SK-N-MC (cell line): ENCODE results near the gene SYNC.
"Not testable (repeated sequence)": the region's sequence is repeated elsewhere in the genome, so short reads cannot be mapped to it uniquely, and the experiment has no call there.

Experiments used
- DNase-seq: peaks from one replicate; pipeline ENCODE4 v3.0.0-alpha.2; 2011; ENCODE audit warnings: low read depth, low spot score
- H3K27ac ChIP-seq: fragments of 200-600 bp; sonication (generic); 2 replicates; pipeline ENCODE4 v1.5.1; 2016; ENCODE audit warnings: mixed run types
- H3K36me3 ChIP-seq: fragments of 200-600 bp; sonication (generic); 2 replicates; pipeline ENCODE4 v1.6.1; 2017; ENCODE audit warnings: antibody characterized with exemption, low read length, mixed read lengths; ENCODE audit not compliant: insufficient read depth
- H3K4me3 ChIP-seq: fragments of 200-600 bp; sonication (generic); 2 replicates; pipeline ENCODE4 v1.5.1; 2016
- H3K9ac ChIP-seq: fragments of 200-600 bp; sonication (generic); 2 replicates; pipeline ENCODE4 v1.8.0; 2017; ENCODE audit warnings: mixed run types, mixed read lengths; ENCODE audit not compliant: insufficient read length
- H3K9me3 ChIP-seq: fragments of 200-600 bp; sonication (generic); 2 replicates; pipeline ENCODE4 v1.6.1; 2017; ENCODE audit warnings: low read depth, mild to moderate bottlenecking, antibody characterized with exemption, low read length, moderate library complexity, mixed read lengths
- EZH2 ChIP-seq: fragments of 200-600 bp; sonication (generic); IDR thresholded peaks from one replicate; pipeline ENCODE4 v1.6.1; 2017; ENCODE audit warnings: antibody characterized with exemption
- FOXP2 ChIP-seq: optimal IDR thresholded peaks from 2 replicates; pipeline ENCODE3; 2011; ENCODE audit warnings: mild to moderate bottlenecking, moderate library complexity; ENCODE audit not compliant: insufficient read depth; ENCODE audit errors: extremely low read length, control extremely low read depth
- POLR2AphosphoS5 ChIP-seq: IDR thresholded peaks from 2 replicates; pipeline ENCODE4 v1.6.1; 2012; ENCODE audit warnings: mild to moderate bottlenecking, low read depth, low read length, borderline replicate concordance

SYNC gene

DNA sequence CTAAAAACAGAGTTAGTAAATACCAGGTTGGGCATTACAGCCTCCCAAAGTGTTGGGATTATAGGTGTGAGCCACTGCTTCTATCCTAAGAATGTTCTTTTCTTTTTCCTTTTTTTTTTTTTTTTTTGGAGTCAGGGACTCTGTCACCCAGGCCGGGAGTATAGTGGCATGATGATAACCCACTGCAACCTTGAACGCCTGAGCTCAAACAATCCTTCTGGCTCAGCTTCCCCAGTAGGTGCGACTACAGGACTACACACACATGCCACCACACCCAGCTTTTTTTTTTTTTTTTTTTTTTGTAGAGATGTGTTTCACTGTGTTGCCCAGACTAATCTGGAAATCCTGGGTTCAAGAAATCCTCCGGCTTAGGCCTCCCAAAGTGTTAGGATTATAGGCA, 58.1 kb downstream of the SYNC start:
- Histone ChIP-seq H3K4me3 (no peak overlapping the region), H3K36me3 (no peaks in the 10 kb centered on the region; the same call in 1 of the 2 replicates), H3K27ac (no peak overlapping the region), H3K9ac (no peak overlapping the region), H3K9me3 (no peaks in the 10 kb centered on the region)
- DNase-seq = no peak
- TF ChIP-seq FOXP2 (no peak), EZH2 (no peak), POLR2AphosphoS5 (no peak)

GRCh38 chr1:32642292-32642827, 60.2 kb downstream of the SYNC start:
- not testable (repeated sequence) for H3K9ac ChIP-seq, H3K4me3 ChIP-seq, DNase-seq, H3K27ac ChIP-seq, H3K9me3 ChIP-seq, H3K36me3 ChIP-seq

- Histone ChIP-seq H3K4me3 (no peak overlapping the region), H3K9ac (no peak overlapping the region), H3K36me3 (no peaks in the 10 kb centered on the region), H3K9me3 (no peaks in the 10 kb centered on the region), H3K27ac (no peak overlapping the region)
- no peak for DNase-seq
- TF ChIP-seq FOXP2 (no peak), EZH2 (no peak), POLR2AphosphoS5 (no peak)
Observed at GRCh38 chr1:32639489-32640075, 63.0 kb downstream of the SYNC start.

DNA sequence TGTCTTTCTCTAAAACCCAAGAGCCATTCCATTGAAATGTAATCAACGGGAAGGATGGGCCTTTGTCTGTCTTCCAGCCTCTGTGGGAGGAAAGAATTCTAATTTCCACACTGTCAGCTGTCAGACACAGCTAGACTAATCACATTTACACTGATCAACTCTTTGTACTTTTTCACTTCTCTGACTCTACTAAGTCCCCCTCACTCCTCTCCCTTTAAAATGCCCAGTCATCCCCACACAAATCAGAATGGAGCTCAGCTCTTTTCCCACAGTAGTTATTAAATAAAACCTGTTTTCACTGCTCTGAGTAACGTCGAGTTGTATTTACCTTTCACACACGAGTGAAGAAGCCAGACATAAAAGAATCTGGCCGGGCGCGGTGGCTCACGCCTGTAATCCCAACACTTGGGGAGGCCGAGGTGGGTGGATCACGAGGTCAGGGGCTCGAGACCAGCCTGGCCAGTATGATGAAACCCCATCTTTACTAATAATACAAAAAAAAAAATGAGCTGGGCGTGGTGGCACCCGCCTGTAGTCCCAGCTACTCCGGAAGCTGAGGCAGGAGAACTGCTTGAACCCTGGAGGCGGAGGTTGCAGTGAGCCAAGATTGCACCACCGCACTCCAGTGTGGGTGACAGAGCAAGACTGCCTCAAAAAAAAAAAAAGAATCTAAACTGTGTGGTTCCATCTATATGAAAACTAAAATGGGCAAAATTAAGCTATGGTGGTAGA, 65.5 kb downstream of the SYNC start:
- Histone ChIP-seq H3K36me3 (no peaks in the 10 kb centered on the region; the same call in 1 of the 2 replicates), H3K4me3 (no peak overlapping the region), H3K9me3 (no peaks in the 10 kb centered on the region), H3K9ac (no peak overlapping the region), H3K27ac (no peak overlapping the region)
- TF ChIP-seq EZH2 = no peak
- TF ChIP-seq FOXP2 = no peak
- TF ChIP-seq POLR2AphosphoS5 = no peak
- no peak for DNase-seq

DNA sequence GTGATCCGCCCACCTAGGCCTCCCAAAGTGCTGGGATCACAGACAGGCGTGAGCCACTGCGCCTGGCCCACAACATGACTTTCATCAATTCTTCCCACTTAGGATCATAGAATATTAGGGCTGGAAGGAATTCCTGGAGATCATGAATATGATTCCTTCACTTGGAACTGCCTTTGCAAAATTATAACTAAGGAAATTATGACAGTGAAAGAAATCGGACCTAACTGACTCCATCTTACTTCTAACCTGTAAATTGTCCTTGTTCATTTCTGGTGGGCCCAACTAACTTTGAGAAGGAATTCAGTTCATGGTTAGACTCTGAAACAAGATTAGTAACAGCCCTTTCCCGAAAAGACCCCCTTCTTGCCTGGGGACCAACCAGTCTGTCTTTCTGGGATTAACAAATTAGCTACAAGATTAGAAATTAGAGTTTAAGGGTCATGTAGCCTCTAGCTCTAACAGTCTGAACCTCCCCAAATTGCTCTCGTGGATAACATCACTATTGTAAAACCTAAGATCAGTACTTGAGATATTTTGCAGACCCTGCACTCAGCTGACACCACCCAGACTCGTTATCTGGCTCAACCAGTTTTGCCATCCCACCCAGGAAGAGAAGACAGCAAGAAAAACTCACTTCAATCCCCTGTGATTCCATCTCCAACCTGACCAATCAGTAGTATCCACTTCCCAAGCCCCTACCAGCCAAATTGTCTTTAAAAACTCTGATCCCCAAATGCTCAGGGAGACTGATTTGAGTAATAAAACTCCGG, 66.9 kb downstream of the SYNC start:
- H3K9me3 ChIP-seq = no peaks in the 10 kb centered on the region
- H3K9ac ChIP-seq = no peak overlapping the region
- no peak for TF ChIP-seq FOXP2
- no peak for TF ChIP-seq POLR2AphosphoS5
- TF ChIP-seq EZH2 = no peak
- no peak for DNase-seq
- H3K4me3 ChIP-seq = no peak overlapping the region
- peaks cover 3% of the 10 kb centered on the region; the same call in 1 of the 2 replicates for H3K36me3 ChIP-seq
- H3K27ac ChIP-seq = no peak overlapping the region

DNA sequence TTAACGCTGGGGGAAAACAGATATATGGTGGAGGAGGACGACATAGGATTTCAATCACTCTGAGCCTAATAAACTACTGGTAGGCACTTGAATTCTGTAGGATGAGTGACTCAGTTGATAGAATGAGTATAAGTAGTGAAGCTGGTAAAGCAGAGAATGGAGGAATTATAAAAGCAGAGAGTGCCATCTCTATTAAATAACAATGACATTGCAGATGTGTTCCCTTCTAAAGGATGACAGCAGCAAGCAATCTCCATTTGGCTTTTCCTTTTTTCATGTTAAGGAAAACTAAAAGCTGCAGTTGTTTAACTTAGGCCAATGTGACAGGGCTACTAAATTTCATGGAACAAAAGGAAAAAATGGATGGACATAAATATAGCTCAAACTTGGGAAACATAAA, 69.7 kb downstream of the SYNC start:
- Histone ChIP-seq H3K27ac (peak overlapping the region; percentile 22; the same call in 1 of the 2 replicates), H3K9ac (no peak overlapping the region), H3K4me3 (no peak overlapping the region), H3K36me3 (peaks cover 11% of the 10 kb centered on the region), H3K9me3 (no peaks in the 10 kb centered on the region)
- TF ChIP-seq POLR2AphosphoS5 (no peak), EZH2 (no peak), FOXP2 (no peak)
- DNase-seq = no peak

GRCh38 chr1:32630173-32630572, 72.4 kb downstream of the SYNC start:
- H3K36me3 ChIP-seq = peaks cover 24% of the 10 kb centered on the region
- not testable (repeated sequence) for DNase-seq, H3K4me3 ChIP-seq, H3K27ac ChIP-seq, H3K9ac ChIP-seq, H3K9me3 ChIP-seq
